Endothelial cell of umbilical vein (primary cell): ENCODE data around the gene SPECC1L. TPM values are rescaled to one million over a fixed set of nuclear protein-coding genes. Genes with fewer than 3 reads are reported as not detected.

Source experiments
- BruUV-seq: library from RNA; stranded (reverse); fragments of 400-500 nt; replicated peaks from 2 replicates; lab custom pipeline; 2021; lab: Mats Ljungman, UMichigan
- CTCF ChIA-PET: fragments of 300-600, 350-600 bp; sonication (Branson Sonifier 250); formaldehyde crosslinking; loops from one replicate; lab custom pipeline; 2021; ENCODE audit warnings: antibody characterized with exemption, inconsistent platforms; lab: Charles Lee
- POLR2A ChIA-PET: fragments of 300-600, 350-600 bp; sonication (Branson Sonifier 250); formaldehyde crosslinking; loops from one replicate; lab custom pipeline; 2021; ENCODE audit warnings: antibody characterized with exemption, inconsistent platforms; lab: Charles Lee
- DNase-seq: peaks from one replicate; pipeline ENCODE4 v3.0.0-alpha.2; 2011; ENCODE audit warnings: low read depth, low spot score
- FAIRE-seq: peaks from 2 replicates; lab custom pipeline; 2011; peaks lifted over from hg19 to GRCh38; lab: Jason Lieb, UNC
- H2AFZ ChIP-seq: 2 replicates; pipeline ENCODE4 v1.6.0; 2012; ENCODE audit warnings: low read depth, low read length, control low read depth, inconsistent platforms
- H3K27ac ChIP-seq: 2 replicates; pipeline ENCODE4 v1.5.1; 2011; ENCODE audit warnings: low read depth, mild to moderate bottlenecking, control low read depth, low read length, moderate library complexity; ENCODE audit not compliant: insufficient read depth
- H3K27me3 ChIP-seq, 2 experiments: 2 replicates each; pipeline versions ENCODE4 v1.6.0 to v1.6.1; 2011; ENCODE audit warnings: low read length in 2 of 2, mixed read lengths in 1 of 2; ENCODE audit not compliant: control insufficient read depth in 2 of 2, insufficient read depth in 2 of 2
- H3K36me3 ChIP-seq, 2 experiments: 2 replicates in 1 of 2; 3 replicates in 1 of 2; pipeline ENCODE4 v1.5.1; 2011; ENCODE audit warnings: low read length in 2 of 2, mild to moderate bottlenecking in 1 of 2, moderate library complexity in 1 of 2; ENCODE audit not compliant: control insufficient read depth in 2 of 2, insufficient read depth in 2 of 2; ENCODE audit errors: extremely low read depth in 1 of 2
- H3K4me1 ChIP-seq: 3 replicates; pipeline ENCODE4 v1.5.1; 2011; ENCODE audit warnings: mild to moderate bottlenecking, low read length; ENCODE audit not compliant: control insufficient read depth, insufficient read depth; ENCODE audit errors: extremely low read depth
- H3K4me2 ChIP-seq: 2 replicates; pipeline ENCODE4 v1.6.1; 2011; ENCODE audit warnings: low read length, control low read depth, mixed read lengths; ENCODE audit not compliant: insufficient read depth
- H3K4me3 ChIP-seq, 3 experiments: fragments of 200-600 bp in 1 of 3; sonication (generic), shearing (Covaris generic) in 1 of 3; replicated peaks in 1 of 3; 2 replicates each; pipeline ENCODE4 v1.5.1; 2011 to 2016; ENCODE audit warnings: control low read depth in 3 of 3, low read length in 3 of 3, mild to moderate bottlenecking in 2 of 3, inconsistent platforms in 1 of 3, low read depth in 1 of 3, moderate library complexity in 1 of 3; ENCODE audit not compliant: insufficient read depth in 1 of 3
- H3K79me2 ChIP-seq: 2 replicates; pipeline ENCODE4 v1.6.0; 2012; ENCODE audit warnings: low read length, inconsistent platforms; ENCODE audit not compliant: control insufficient read depth, insufficient read depth
- H3K9ac ChIP-seq: replicated peaks from 2 replicates; pipeline ENCODE3; 2011; ENCODE audit warnings: low read length, control low read depth; ENCODE audit not compliant: insufficient read depth; ENCODE audit errors: extremely low read depth
- H3K9me1 ChIP-seq: replicated peaks from 3 replicates; pipeline ENCODE4 v1.6.0; 2011; ENCODE audit warnings: mild to moderate bottlenecking, low read length; ENCODE audit not compliant: control insufficient read depth, insufficient read depth; ENCODE audit errors: extremely low read depth
- H3K9me3 ChIP-seq: replicated peaks from 2 replicates; pipeline ENCODE4 v1.5.1; 2012; ENCODE audit warnings: low read length, inconsistent platforms; ENCODE audit not compliant: control insufficient read depth, insufficient read depth
- H4K20me1 ChIP-seq: replicated peaks from 2 replicates; pipeline ENCODE3; 2011; ENCODE audit warnings: mild to moderate bottlenecking, low read length; ENCODE audit not compliant: control insufficient read depth, insufficient read depth; ENCODE audit errors: extremely low read depth
- EZH2 ChIP-seq: IDR thresholded peaks from 2 replicates; pipeline ENCODE4 v1.6.1; 2012; ENCODE audit warnings: borderline replicate concordance, low read depth, mild to moderate bottlenecking, moderate library complexity, low read length, inconsistent platforms; ENCODE audit not compliant: severe bottlenecking
- FOS ChIP-seq: IDR thresholded peaks from 2 replicates; pipeline ENCODE4 v1.6.1; 2011; ENCODE audit warnings: mild to moderate bottlenecking, low read length, moderate library complexity, borderline replicate concordance; ENCODE audit not compliant: insufficient read depth
- GATA2 ChIP-seq: IDR thresholded peaks from 2 replicates; pipeline ENCODE4 v1.7.0; 2011; ENCODE audit warnings: low read depth, mild to moderate bottlenecking, moderate library complexity, mixed read lengths, low read length; ENCODE audit not compliant: insufficient read length, insufficient read depth
- JUN ChIP-seq: IDR thresholded peaks from 2 replicates; pipeline ENCODE4 v1.6.1; 2011; ENCODE audit warnings: borderline replicate concordance, low read depth; ENCODE audit not compliant: insufficient read length, insufficient read depth
- MAX ChIP-seq: IDR thresholded peaks from 2 replicates; pipeline ENCODE4 v1.6.1; 2011; ENCODE audit not compliant: insufficient read depth, insufficient read length
- MYC ChIP-seq: IDR thresholded peaks from one replicate; pipeline ENCODE4 v1.6.1; 2011; ENCODE audit warnings: mild to moderate bottlenecking, low read depth, low read length
- POLR2A ChIP-seq: IDR thresholded peaks from 2 replicates; pipeline ENCODE4 v1.6.1; 2012; ENCODE audit warnings: low read depth, mild to moderate bottlenecking, control low read depth, low read length
- POLR2AphosphoS5 ChIP-seq: IDR thresholded peaks from 2 replicates; pipeline ENCODE4 v1.6.1; 2012; ENCODE audit warnings: low read depth, mild to moderate bottlenecking, control low read depth, low read length, moderate library complexity; ENCODE audit not compliant: insufficient read depth
- dilution Hi-C: fragments of 300-500 bp; cut with MboI; formaldehyde crosslinking; loops from one replicate; pipeline ENCODE4 v1.15.0; 2019; ENCODE audit warnings: low sequenced_read_pairs; ENCODE audit not compliant: extremely low pct_ligation_motif_present
- intact Hi-C: fragments of 100-400 bp; cut with micrococcal nuclease; formaldehyde crosslinking; loops from one replicate; pipeline ENCODE4 v1.10.0; 2022
- polyA plus RNA-seq, 4 experiments: library from polyadenylated mRNA; depleted of rRNA in 3 of 4; stranded (reverse) in 3 of 4; unstranded in 1 of 4; fragments of >200 nt; gene quantifications; 2 replicates each; pipeline versions ENCODE4 v1.2.1 to v1.2.3, GENCODE V29; 2011 to 2012; ENCODE audit warnings: missing spikeins in 1 of 4
- total RNA-seq: library from RNA; stranded (reverse); gene quantifications from 2 replicates; pipeline ENCODE4 v1.2.3, GENCODE V29; 2021
- TF ChIP-seq, protein P1 (sequence below), 2 donors: IDR thresholded peaks; 1 replicate in 1 of 2; 2 replicates in 1 of 2; pipeline ENCODE4 v1.5.1; 2011; ENCODE audit warnings: low read length in 2 of 2, mild to moderate bottlenecking in 2 of 2, moderate library complexity in 2 of 2, control low read depth in 1 of 2, inconsistent platforms in 1 of 2, low read depth in 1 of 2; ENCODE audit not compliant: insufficient read depth in 1 of 2; ENCODE audit errors: extremely low read depth in 1 of 2

SPECC1L gene
- total and polyA plus RNA-seq, 2 donors (not counting 3 experiments of a cell fraction or from before 2014, with no cell fraction given) = 22.8 to 79.3 TPM

- no peak overlapping the region for H3K4me3 ChIP-seq
- intact Hi-C loops = no loop called here
- no peaks in the 10 kb centered on the region for H4K20me1 ChIP-seq
- FAIRE-seq (no peak), DNase-seq (no peak)
- ChIA-PET POLR2A (no interaction called here), CTCF (interaction anchor here (1.0 to 2.3 kb wide), 2 partner anchors 9 to 169 kb away, joined by 4 to 8 read pairs; no protein-coding TSS in a partner anchor)
- H3K27me3 ChIP-seq = no peaks in the 10 kb centered on the region
- H3K4me1 ChIP-seq = peaks cover 14% of the 10 kb centered on the region
- dilution Hi-C loops = no loop called here
- no peak overlapping the region for H2AFZ ChIP-seq
- peaks cover 4% of the 10 kb centered on the region for H3K9me1 ChIP-seq
- peaks cover 14% of the 10 kb centered on the region for H3K79me2 ChIP-seq
- H3K27ac ChIP-seq = no peak overlapping the region
- peak; percentile 47 for TF ChIP-seq FOS
- no peak for TF ChIP-seq JUN
- H3K9ac ChIP-seq = no peak overlapping the region
- H3K36me3 ChIP-seq = peaks cover 3 to 30% of the 10 kb centered on the region in 2 experiments
- no peak overlapping the region for H3K4me2 ChIP-seq
- BruUV-seq = no TSS peak
- no peaks in the 10 kb centered on the region for H3K9me3 ChIP-seq
Observed at GRCh38 chr22:24333301-24333700, 62.7 kb downstream of the SPECC1L start.

DNA sequence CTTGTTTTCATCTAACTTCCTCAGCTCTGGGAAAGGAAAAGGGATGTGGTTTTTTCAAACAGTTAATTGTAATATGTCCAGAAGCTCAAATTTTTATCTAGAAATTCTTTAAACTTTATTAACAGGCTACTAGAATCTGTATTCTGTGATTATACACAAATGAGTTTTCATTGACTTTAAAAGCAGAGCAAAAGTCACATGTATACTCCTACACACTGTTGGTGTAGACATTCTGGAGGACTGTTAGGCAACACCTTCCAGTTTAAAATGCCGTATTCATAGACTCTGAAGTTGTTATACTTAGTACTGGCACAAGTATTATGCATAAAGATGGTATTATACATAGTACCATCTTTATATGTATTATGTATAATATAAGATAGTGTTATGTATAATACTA is 64.9 kb downstream of the SPECC1L start:
- CTCF ChIA-PET = interaction anchor here (1.1 kb wide), 1 partner anchor 10 kb away, joined by 3 read pairs; no protein-coding TSS in a partner anchor
- no TSS peak for BruUV-seq

More for the DNA sequence above, 64.9 kb downstream of the SPECC1L start:
- Histone ChIP-seq H3K27me3 (no peaks in the 10 kb centered on the region), H2AFZ (no peak overlapping the region), H3K4me3 (no peak overlapping the region), H3K9me3 (no peaks in the 10 kb centered on the region), H3K4me1 (no peaks in the 10 kb centered on the region), H3K4me2 (no peak overlapping the region), H3K9me1 (peaks cover 4% of the 10 kb centered on the region), H3K9ac (no peak overlapping the region), H3K36me3 (peaks cover 12 to 30% of the 10 kb centered on the region in 2 experiments), H3K79me2 (peaks cover 10% of the 10 kb centered on the region), H4K20me1 (no peaks in the 10 kb centered on the region), H3K27ac (no peak overlapping the region)
- dilution Hi-C loops (no loop called here), intact Hi-C loops (no loop called here)
- FAIRE-seq (no peak), DNase-seq (no peak)
- POLR2A ChIA-PET = no interaction called here
- TF ChIP-seq FOS (no peak), MAX (no peak), POLR2AphosphoS5 (no peak), MYC (no peak), JUN (no peak), GATA2 (no peak), POLR2A (no peak), EZH2 (no peak)
- TF ChIP-seq, protein P1, sequence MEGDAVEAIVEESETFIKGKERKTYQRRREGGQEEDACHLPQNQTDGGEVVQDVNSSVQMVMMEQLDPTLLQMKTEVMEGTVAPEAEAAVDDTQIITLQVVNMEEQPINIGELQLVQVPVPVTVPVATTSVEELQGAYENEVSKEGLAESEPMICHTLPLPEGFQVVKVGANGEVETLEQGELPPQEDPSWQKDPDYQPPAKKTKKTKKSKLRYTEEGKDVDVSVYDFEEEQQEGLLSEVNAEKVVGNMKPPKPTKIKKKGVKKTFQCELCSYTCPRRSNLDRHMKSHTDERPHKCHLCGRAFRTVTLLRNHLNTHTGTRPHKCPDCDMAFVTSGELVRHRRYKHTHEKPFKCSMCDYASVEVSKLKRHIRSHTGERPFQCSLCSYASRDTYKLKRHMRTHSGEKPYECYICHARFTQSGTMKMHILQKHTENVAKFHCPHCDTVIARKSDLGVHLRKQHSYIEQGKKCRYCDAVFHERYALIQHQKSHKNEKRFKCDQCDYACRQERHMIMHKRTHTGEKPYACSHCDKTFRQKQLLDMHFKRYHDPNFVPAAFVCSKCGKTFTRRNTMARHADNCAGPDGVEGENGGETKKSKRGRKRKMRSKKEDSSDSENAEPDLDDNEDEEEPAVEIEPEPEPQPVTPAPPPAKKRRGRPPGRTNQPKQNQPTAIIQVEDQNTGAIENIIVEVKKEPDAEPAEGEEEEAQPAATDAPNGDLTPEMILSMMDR (IDR thresholded peaks at IDR 0.05; ENCODE audit: extremely low read depth in 1 of 2, insufficient read depth in 1 of 2, low read depth in 1 of 2, low read length in 2 of 2) = no peak
